ENCODE data around the gene SETD7.

The SETD7 gene

GRCh38 chr4:139501117-139501516, 54.9 kb downstream of the SETD7 start:
- TF ChIP-seq, protein P1, sequence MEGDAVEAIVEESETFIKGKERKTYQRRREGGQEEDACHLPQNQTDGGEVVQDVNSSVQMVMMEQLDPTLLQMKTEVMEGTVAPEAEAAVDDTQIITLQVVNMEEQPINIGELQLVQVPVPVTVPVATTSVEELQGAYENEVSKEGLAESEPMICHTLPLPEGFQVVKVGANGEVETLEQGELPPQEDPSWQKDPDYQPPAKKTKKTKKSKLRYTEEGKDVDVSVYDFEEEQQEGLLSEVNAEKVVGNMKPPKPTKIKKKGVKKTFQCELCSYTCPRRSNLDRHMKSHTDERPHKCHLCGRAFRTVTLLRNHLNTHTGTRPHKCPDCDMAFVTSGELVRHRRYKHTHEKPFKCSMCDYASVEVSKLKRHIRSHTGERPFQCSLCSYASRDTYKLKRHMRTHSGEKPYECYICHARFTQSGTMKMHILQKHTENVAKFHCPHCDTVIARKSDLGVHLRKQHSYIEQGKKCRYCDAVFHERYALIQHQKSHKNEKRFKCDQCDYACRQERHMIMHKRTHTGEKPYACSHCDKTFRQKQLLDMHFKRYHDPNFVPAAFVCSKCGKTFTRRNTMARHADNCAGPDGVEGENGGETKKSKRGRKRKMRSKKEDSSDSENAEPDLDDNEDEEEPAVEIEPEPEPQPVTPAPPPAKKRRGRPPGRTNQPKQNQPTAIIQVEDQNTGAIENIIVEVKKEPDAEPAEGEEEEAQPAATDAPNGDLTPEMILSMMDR (IDR thresholded peaks at IDR 0.05) = no peak
- no peak overlapping the region for H3K9ac ChIP-seq
- no peaks in the 10 kb centered on the region for H3K36me3 ChIP-seq (ENCODE audit: control insufficient read depth, insufficient read depth, low read length)
- no peak overlapping the region for H2AFZ ChIP-seq
- no peak overlapping the region for H3K4me3 ChIP-seq (ENCODE audit: low read depth, low read length)
- H3K27ac ChIP-seq = no peak overlapping the region
- H3K9me3 ChIP-seq (ENCODE audit: control insufficient read depth, low read length) = no peaks in the 10 kb centered on the region
- no peaks in the 10 kb centered on the region for H3K79me2 ChIP-seq
- H3K4me2 ChIP-seq (ENCODE audit: low read length) = no peak overlapping the region
- no peaks in the 10 kb centered on the region for H3K27me3 ChIP-seq (ENCODE audit: control insufficient read depth, insufficient read depth, low read length)
- H3K4me1 ChIP-seq = no peaks in the 10 kb centered on the region

GRCh38 chr4:139499186-139499585, 56.8 kb downstream of the SETD7 start:
- Histone ChIP-seq H3K4me1 (no peaks in the 10 kb centered on the region), H2AFZ (no peak overlapping the region), H3K4me2 (ENCODE audit: low read length) (no peak overlapping the region), H3K27me3 (ENCODE audit: control insufficient read depth, insufficient read depth, low read length) (no peaks in the 10 kb centered on the region), H3K9ac (no peak overlapping the region), H3K9me3 (ENCODE audit: control insufficient read depth, low read length) (no peaks in the 10 kb centered on the region), H3K4me3 (ENCODE audit: low read depth, low read length) (no peak overlapping the region), H3K27ac (no peak overlapping the region), H3K79me2 (no peaks in the 10 kb centered on the region), H3K36me3 (ENCODE audit: control insufficient read depth, insufficient read depth, low read length) (no peaks in the 10 kb centered on the region)
- TF ChIP-seq, protein P1 (IDR thresholded peaks at IDR 0.05) = no peak

DNA sequence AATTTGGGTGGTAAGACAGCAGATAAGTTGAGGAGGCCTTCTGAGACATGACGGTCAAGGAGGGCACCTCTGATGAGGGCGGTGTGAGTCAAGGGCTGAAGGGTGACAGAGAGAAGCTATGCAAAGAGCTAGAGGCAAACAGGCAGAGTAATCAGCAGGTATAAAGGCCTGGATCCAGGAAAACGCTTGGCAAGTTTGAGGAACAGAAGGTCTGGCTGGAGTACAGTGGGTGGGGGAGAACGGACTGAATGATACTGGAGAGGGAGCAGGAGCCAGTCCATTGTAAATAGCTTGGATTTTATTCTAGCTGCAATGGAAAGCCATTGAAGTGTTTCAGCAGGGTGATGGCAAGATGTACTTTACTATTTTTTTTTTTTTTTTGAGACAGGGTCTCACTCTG, 62.8 kb downstream of the SETD7 start:
- Histone ChIP-seq H3K4me2 (ENCODE audit: low read length) (no peak overlapping the region), H3K4me1 (no peaks in the 10 kb centered on the region), H2AFZ (no peak overlapping the region), H3K9me3 (ENCODE audit: control insufficient read depth, low read length) (no peaks in the 10 kb centered on the region), H3K27ac (no peak overlapping the region), H3K27me3 (ENCODE audit: control insufficient read depth, insufficient read depth, low read length) (no peaks in the 10 kb centered on the region), H3K4me3 (ENCODE audit: low read depth, low read length) (no peak overlapping the region), H3K79me2 (no peaks in the 10 kb centered on the region), H3K36me3 (ENCODE audit: control insufficient read depth, insufficient read depth, low read length) (no peaks in the 10 kb centered on the region), H3K9ac (no peak overlapping the region)
- TF ChIP-seq, protein P1 (IDR thresholded peaks at IDR 0.05) = no peak

GRCh38 chr4:139492429-139492828, 63.6 kb downstream of the SETD7 start:
- H3K79me2 ChIP-seq = no peaks in the 10 kb centered on the region
- no peaks in the 10 kb centered on the region for H3K4me1 ChIP-seq
- H3K36me3 ChIP-seq (ENCODE audit: control insufficient read depth, insufficient read depth, low read length) = no peaks in the 10 kb centered on the region
- no peak overlapping the region for H2AFZ ChIP-seq
- no peak overlapping the region for H3K4me2 ChIP-seq (ENCODE audit: low read length)
- H3K9me3 ChIP-seq (ENCODE audit: control insufficient read depth, low read length) = no peaks in the 10 kb centered on the region
- H3K9ac ChIP-seq = no peak overlapping the region
- no peak overlapping the region for H3K27ac ChIP-seq
- TF ChIP-seq, protein P1 (IDR thresholded peaks at IDR 0.05) = no peak
- H3K27me3 ChIP-seq (ENCODE audit: control insufficient read depth, insufficient read depth, low read length) = no peaks in the 10 kb centered on the region
- no peak overlapping the region for H3K4me3 ChIP-seq (ENCODE audit: low read depth, low read length)

DNA sequence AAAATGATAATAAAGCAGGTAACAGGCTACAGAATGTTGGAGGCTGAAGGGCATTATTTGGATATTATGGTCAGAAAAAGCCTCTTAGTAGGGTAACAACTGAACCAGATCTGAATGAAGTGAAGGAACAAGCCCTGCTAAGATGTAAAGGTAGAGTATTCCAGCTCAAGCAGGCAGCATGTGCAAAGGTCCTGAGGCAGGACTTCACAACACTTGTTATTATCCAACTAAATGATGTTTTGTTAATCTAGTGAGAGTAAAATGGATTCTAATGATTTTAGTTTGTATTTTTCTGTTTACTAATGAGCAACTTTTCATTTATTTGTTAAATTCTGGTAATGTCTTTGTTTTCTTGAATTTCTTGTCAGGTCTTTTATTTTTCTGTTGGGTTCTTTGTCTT, 66.4 kb downstream of the SETD7 start:
- no peak overlapping the region for H3K27ac ChIP-seq
- H3K4me1 ChIP-seq = no peaks in the 10 kb centered on the region
- no peaks in the 10 kb centered on the region for H3K36me3 ChIP-seq (ENCODE audit: control insufficient read depth, insufficient read depth, low read length)
- TF ChIP-seq, protein P1 (IDR thresholded peaks at IDR 0.05) = no peak
- H3K9me3 ChIP-seq (ENCODE audit: control insufficient read depth, low read length) = no peaks in the 10 kb centered on the region
- no peak overlapping the region for H2AFZ ChIP-seq
- no peak overlapping the region for H3K4me3 ChIP-seq (ENCODE audit: low read depth, low read length)
- H3K79me2 ChIP-seq = no peaks in the 10 kb centered on the region
- no peaks in the 10 kb centered on the region for H3K27me3 ChIP-seq (ENCODE audit: control insufficient read depth, insufficient read depth, low read length)
- H3K9ac ChIP-seq = no peak overlapping the region
- H3K4me2 ChIP-seq (ENCODE audit: low read length) = no peak overlapping the region
